ENCODE measurements around the gene PLIN4.

DNA sequence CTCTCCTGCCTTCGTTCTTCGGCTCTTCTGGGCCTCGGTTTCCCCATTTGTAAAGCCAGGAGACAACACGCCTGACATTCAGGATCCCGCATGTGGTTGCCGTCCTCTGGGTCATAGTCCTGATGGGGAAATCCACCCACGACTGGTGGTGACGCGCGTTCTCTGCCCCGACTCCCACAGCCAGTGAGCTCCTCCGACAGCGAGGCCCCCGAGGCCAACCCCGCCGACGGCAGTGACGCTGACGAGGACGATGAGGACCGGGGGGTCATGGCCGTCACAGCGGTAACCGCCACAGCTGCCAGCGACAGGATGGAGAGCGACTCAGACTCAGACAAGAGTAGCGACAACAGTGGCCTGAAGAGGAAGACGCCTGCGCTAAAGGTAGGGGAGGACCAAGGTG is 29.8 kb downstream of the PLIN4 start:
- TF ChIP-seq, protein P1, sequence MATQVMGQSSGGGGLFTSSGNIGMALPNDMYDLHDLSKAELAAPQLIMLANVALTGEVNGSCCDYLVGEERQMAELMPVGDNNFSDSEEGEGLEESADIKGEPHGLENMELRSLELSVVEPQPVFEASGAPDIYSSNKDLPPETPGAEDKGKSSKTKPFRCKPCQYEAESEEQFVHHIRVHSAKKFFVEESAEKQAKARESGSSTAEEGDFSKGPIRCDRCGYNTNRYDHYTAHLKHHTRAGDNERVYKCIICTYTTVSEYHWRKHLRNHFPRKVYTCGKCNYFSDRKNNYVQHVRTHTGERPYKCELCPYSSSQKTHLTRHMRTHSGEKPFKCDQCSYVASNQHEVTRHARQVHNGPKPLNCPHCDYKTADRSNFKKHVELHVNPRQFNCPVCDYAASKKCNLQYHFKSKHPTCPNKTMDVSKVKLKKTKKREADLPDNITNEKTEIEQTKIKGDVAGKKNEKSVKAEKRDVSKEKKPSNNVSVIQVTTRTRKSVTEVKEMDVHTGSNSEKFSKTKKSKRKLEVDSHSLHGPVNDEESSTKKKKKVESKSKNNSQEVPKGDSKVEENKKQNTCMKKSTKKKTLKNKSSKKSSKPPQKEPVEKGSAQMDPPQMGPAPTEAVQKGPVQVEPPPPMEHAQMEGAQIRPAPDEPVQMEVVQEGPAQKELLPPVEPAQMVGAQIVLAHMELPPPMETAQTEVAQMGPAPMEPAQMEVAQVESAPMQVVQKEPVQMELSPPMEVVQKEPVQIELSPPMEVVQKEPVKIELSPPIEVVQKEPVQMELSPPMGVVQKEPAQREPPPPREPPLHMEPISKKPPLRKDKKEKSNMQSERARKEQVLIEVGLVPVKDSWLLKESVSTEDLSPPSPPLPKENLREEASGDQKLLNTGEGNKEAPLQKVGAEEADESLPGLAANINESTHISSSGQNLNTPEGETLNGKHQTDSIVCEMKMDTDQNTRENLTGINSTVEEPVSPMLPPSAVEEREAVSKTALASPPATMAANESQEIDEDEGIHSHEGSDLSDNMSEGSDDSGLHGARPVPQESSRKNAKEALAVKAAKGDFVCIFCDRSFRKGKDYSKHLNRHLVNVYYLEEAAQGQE (IDR thresholded peaks at IDR 0.05; ENCODE audit: low read depth), result no peak
- TF ChIP-seq POLR2A (IDR thresholded peaks at IDR 0.05; ENCODE audit: borderline replicate concordance, extremely low read depth, insufficient read depth, insufficient read length) (no peak), SP1 (IDR thresholded peaks at IDR 0.05; ENCODE audit: low read depth) (no peak), EGR1 (IDR thresholded peaks at IDR 0.05; ENCODE audit: low read depth) (no peak), RAD21 (IDR thresholded peaks at IDR 0.05; ENCODE audit: low read depth) (no peak), EZH2 (IDR thresholded peaks at IDR 0.05) (no peak), EZH2phosphoT487 (IDR thresholded peaks at IDR 0.05; ENCODE audit: borderline replicate concordance) (no peak), JUND (IDR thresholded peaks at IDR 0.05) (no peak), CEBPB (IDR thresholded peaks at IDR 0.05; ENCODE audit: low read depth) (no peak), SIN3A (IDR thresholded peaks at IDR 0.05; ENCODE audit: low read depth) (no peak), TCF7L2 (IDR thresholded peaks at IDR 0.05; ENCODE audit: borderline replicate concordance, extremely low read depth, insufficient read depth, insufficient read length) (no peak)
- TF ChIP-seq, protein P2, sequence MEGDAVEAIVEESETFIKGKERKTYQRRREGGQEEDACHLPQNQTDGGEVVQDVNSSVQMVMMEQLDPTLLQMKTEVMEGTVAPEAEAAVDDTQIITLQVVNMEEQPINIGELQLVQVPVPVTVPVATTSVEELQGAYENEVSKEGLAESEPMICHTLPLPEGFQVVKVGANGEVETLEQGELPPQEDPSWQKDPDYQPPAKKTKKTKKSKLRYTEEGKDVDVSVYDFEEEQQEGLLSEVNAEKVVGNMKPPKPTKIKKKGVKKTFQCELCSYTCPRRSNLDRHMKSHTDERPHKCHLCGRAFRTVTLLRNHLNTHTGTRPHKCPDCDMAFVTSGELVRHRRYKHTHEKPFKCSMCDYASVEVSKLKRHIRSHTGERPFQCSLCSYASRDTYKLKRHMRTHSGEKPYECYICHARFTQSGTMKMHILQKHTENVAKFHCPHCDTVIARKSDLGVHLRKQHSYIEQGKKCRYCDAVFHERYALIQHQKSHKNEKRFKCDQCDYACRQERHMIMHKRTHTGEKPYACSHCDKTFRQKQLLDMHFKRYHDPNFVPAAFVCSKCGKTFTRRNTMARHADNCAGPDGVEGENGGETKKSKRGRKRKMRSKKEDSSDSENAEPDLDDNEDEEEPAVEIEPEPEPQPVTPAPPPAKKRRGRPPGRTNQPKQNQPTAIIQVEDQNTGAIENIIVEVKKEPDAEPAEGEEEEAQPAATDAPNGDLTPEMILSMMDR (IDR thresholded peaks at IDR 0.05 in 2 of 3, conservative IDR thresholded peaks at IDR 0.05 in 1 of 3; ENCODE audit: borderline replicate concordance in 1 of 3, insufficient read depth in 1 of 3, low read depth in 2 of 3, low read length in 2 of 3), result no peak
- TF ChIP-seq, protein P3, sequence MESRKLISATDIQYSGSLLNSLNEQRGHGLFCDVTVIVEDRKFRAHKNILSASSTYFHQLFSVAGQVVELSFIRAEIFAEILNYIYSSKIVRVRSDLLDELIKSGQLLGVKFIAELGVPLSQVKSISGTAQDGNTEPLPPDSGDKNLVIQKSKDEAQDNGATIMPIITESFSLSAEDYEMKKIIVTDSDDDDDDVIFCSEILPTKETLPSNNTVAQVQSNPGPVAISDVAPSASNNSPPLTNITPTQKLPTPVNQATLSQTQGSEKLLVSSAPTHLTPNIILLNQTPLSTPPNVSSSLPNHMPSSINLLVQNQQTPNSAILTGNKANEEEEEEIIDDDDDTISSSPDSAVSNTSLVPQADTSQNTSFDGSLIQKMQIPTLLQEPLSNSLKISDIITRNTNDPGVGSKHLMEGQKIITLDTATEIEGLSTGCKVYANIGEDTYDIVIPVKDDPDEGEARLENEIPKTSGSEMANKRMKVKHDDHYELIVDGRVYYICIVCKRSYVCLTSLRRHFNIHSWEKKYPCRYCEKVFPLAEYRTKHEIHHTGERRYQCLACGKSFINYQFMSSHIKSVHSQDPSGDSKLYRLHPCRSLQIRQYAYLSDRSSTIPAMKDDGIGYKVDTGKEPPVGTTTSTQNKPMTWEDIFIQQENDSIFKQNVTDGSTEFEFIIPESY (IDR thresholded peaks at IDR 0.05; ENCODE audit: extremely low read depth, insufficient replicate concordance, low read length), result no peak
- TF ChIP-seq, protein P4, sequence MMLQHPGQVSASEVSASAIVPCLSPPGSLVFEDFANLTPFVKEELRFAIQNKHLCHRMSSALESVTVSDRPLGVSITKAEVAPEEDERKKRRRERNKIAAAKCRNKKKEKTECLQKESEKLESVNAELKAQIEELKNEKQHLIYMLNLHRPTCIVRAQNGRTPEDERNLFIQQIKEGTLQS (IDR thresholded peaks at IDR 0.05), result no peak
